NCI-H2171 treated with DMSO at 0.1 percent for 48 hours (cell line): ENCODE measurements around the gene CELSR1.

Source experiments
- DNase-seq: peaks from one replicate; lab custom pipeline; 2025; lab: John Stamatoyannopoulos, UW

CELSR1 gene

DNA sequence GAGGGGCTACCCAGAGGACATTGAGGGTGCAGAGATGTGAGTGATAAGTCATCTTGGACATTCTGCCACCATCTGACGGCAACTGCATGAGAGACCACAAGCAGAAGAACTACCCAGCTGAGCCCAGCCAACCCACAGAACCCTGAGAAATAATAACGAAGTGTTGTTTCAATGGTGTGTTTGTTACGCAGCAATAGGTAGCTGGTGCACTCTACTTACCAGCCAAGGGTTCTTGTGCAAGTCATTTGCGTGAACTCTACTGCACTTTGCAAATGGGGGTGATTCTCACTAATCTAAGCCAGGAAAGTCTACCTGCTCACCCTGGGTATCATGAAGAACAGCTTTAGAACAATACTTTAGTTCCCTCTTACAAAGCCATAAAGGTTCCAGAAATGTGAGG, 15.8 kb upstream of the CELSR1 start:
- DNase-seq: no peak

GRCh38 chr22:46551996-46552395, 14.6 kb upstream of the CELSR1 start:
- no peak for DNase-seq

DNA sequence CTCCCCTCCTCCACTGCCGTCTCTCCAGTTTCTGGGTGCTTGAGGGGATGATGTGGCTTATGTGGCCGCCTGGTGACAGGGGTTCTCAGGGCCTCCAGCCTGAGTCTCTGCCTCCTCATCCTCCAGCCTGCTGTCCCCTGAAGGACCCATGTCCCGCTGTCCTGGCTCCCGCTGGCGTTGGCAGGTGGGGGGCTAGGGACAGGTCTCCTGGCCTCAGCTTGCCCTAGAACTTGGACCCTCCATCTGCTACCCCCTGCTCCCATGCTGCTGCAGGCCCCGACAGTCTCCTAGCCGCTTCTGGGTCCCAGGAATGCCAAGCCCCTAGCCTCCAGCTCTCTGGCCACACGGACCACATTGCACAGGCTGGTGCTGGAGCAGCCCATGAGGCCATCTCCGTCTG, 13.9 kb upstream of the CELSR1 start:
- no peak for DNase-seq

GRCh38 chr22:46549971-46550641, 12.7 kb upstream of the CELSR1 start:
- no peak for DNase-seq

DNA sequence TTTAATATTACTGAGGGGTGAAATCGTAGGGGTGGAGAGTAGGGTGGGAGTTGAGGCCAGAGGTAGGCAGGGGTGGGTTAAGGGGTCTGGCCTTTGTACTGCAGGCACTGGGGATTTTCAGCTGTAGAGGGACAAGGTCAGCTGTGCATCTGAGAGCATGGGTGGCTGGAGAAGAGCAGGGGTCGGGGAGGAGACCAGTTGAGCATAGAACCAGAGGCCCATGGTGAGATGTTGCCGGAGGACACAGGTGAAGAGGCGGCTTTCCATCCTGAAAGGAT, 12.1 kb upstream of the CELSR1 start:
- DNase-seq: no peak

GRCh38 chr22:46547883-46548244, 10.4 kb upstream of the CELSR1 start:
- DNase-seq: no peak

GRCh38 chr22:46547179-46547882, 9.9 kb upstream of the CELSR1 start:
- DNase-seq: no peak

GRCh38 chr22:46546466-46547178, 9.2 kb upstream of the CELSR1 start:
- DNase-seq: no peak

- DNase-seq: no peak
These were observed 7.8 kb upstream of the CELSR1 start for GRCh38 chr22:46545086-46545792.

DNA sequence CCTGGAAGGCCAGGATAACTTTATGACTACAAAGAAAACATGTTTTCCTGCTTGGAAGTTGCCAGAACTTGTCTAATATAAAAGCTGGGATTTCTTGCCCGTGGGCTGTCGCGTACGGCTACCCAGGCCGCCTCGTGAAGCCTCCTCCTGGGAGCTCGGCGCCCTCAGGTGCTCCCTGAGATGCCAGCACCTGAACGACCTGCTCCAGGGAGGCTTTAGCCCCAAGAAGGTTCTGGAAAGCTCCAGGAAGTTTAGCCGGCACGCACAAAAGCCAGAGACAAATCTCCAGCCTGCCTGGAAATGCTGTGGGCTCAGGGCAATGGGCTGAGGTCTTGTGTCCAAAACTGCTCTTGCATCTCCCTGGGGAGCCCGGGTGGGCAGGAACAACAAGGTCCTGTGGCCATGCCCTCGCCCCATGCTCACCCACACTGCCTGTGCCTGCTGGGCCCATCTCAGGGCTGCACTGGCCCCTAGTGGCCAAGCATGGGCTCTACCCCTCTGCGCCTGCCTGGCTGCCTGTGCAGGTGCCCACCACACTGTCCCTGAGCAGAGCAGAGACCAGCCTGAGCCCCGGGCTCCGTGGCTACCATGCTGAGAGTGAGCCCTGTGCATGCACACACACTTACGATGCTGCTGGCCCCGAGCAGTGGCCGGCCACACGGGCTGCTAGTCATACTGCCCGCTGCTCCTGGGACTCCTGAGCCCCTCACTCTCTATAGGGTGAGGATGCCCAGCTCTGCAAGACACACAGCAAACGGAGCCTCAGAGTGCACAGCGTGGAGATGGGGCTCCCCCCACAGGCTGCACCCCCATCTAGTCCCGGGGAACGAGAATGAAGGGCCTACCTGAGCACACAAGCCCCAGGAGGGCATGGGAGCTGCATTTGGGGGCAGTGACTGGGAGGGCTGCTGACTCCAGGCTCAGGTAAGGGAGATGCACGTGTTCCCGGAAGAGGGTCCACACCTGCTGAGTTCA, 4.9 kb upstream of the CELSR1 start:
- DNase-seq: peak; percentile 63

DNA sequence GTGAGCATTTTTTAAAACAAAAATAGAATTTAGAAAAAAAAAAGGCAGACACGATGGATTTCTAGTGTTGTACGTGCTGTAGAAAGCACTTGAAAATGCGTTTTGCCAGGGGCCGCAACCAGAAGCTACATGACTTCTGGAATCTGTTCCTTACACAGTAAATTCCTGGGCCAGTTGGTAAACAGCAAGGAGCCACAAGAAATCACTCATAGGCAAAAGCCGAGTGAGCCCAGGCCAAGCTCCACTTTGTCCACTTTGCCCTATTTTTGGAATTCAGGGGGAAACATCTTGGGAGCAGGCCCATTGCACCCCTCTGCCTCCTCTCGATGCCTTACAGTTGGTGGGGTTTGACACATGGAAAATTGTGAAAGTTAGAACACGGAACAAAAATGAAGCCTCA, 4.1 kb upstream of the CELSR1 start:
- DNase-seq: no peak

- no peak for DNase-seq
These were observed 3.5 kb upstream of the CELSR1 start for GRCh38 chr22:46540874-46541273.

DNA sequence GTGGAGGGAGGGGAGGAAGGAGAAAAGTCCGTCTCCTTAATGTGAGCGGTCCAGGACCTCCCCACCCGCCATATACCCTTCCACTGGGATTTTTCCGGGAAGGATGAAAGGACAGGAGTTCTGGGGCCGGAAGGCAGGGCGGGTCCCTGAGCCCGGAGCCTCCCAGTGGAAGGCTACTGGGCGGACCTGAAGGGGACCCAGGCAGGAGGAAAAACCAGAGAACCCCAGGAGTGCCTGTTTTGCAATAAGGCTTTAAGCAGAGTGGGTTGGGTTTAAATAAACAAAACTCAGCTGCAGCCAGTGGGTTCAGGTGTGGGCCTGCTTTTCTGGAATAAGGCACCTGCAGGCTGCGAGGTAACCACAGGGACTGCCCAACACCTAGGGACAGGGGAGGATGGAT, 1.7 kb upstream of the CELSR1 start:
- no peak for DNase-seq

GRCh38 chr22:46538814-46539160, 1.4 kb upstream of the CELSR1 start:
- no peak for DNase-seq

DNA sequence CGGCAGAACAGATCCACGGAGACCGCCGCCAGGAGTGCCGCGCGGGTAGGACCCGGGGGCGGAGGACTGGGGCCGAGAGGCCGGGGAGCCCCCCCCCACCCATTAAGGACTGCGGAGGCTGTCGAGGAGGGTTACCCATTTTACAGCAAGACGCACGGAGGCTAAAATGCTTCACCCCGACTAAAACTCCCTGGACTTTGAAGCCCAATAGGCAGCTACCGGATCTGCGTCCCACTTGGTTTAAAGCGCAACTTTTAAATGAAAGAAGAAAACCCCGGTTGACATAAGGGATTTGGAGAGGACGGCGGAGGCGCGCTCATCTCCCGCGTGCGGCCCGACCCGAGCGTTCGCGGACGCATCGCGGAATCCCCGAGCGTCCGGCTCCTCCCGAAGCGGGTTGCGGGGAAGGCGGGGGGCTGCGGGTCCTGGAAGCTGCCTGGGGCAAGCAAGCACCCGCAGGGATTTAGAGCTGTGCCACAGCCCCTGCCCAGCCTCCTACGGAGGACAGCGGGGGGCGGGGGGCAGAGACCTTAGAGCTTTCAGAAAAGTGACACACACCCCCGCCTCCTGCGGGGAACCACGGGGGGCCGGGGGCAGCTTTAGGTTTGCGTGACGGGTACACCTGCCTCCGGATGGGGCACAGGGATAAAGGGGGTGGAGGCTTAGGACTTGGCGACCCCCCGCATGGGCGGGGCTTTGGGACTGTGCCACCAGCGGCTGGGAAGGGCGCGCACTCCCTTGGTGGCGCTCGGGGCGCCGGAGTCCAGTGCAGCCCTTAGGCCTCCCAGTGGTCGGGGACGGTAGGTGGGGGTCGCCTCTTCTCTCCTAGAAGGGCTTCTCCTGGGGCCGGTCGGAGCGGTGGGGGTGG, 760 bp upstream of the CELSR1 start:
- no peak for DNase-seq

GRCh38 chr22:46536537-46537224, 739 bp downstream of the CELSR1 start:
- no peak for DNase-seq

GRCh38 chr22:46535876-46536536, 1.4 kb downstream of the CELSR1 start:
- DNase-seq: peak; percentile 7

GRCh38 chr22:46534901-46535630, 2.4 kb downstream of the CELSR1 start:
- DNase-seq: no peak

DNA sequence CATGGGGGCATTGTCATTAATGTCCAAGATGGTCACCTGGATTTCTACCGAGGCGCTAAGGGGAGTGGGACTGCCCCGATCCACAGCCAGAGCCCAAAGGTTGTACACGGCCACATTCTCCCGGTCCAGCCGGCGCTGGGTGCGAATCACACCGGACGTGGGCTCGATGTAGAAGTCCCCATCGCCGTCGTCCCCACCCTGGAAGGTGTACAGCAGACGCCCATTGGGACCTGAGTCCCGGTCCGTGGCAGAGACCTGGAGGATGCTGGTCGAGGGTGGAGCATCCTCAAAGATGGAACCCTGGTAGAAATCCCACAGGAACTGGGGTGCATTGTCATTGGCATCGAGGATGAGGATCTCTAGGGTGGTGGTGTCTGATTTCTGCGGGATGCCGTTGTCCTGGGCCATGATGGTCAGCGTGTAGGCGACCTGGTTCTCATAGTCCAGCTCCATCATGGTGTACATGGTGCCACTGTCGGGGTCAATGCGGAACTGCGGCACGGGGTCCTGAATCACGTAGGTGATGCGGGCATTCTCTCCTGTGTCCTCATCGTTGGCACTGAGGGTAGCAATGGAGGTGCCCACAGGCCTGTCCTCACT, 3.1 kb downstream of the CELSR1 start:
- no peak for DNase-seq
